ENCODE data around the gene TRPV2.

GRCh38 chr17:16462070-16462864 lies 46.9 kb downstream of the TRPV2 start:
- no peak for TF ChIP-seq POLR2A (IDR thresholded peaks at IDR 0.05)
- TF ChIP-seq, protein P1, sequence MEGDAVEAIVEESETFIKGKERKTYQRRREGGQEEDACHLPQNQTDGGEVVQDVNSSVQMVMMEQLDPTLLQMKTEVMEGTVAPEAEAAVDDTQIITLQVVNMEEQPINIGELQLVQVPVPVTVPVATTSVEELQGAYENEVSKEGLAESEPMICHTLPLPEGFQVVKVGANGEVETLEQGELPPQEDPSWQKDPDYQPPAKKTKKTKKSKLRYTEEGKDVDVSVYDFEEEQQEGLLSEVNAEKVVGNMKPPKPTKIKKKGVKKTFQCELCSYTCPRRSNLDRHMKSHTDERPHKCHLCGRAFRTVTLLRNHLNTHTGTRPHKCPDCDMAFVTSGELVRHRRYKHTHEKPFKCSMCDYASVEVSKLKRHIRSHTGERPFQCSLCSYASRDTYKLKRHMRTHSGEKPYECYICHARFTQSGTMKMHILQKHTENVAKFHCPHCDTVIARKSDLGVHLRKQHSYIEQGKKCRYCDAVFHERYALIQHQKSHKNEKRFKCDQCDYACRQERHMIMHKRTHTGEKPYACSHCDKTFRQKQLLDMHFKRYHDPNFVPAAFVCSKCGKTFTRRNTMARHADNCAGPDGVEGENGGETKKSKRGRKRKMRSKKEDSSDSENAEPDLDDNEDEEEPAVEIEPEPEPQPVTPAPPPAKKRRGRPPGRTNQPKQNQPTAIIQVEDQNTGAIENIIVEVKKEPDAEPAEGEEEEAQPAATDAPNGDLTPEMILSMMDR (IDR thresholded peaks at IDR 0.05) = no peak
